Testis (tissue), 2 donors: ENCODE data around the gene ALPG.
"Not testable (repeated sequence)": the region's sequence is repeated elsewhere in the genome, so short reads cannot be mapped to it uniquely, and the experiment has no call there.

ENCODE experiments used
- CTCF ChIP-seq, 3 experiments: fragments of 450-650 bp in 2 of 3; fragments of 200-600 bp in 1 of 3; sonication (generic) in 1 of 3; IDR thresholded peaks; one replicate each; pipeline ENCODE4 v1.5.1; 2016 to 2019; ENCODE audit warnings: antibody characterized with exemption in 3 of 3, mild to moderate bottlenecking in 2 of 3, moderate library complexity in 1 of 3
- POLR2A ChIP-seq: fragments of 450-650 bp; IDR thresholded peaks from one replicate; pipeline ENCODE4 v1.6.1; 2017; ENCODE audit warnings: antibody characterized with exemption, mild to moderate bottlenecking, moderate library complexity

DNA sequence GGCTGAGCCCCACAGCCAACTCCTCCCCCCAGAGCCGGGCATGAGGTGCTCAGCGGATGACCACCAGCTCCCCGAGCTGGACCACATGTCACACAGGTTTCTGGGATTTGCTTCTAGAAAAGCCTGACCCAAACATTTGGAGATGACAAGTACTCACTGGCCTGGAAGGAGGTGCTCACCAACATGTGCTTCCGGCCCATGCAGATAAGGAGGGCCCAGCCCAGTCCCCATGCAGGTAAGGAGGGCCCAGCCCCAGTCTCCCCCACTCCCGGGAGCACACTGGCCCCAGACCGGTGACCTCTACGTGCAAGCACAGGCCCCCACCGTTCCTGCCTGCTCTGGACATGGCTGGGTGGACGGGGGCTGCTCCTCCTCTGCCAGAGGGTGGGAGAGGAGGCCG is 35.3 kb downstream of the ALPG start:
- not testable (repeated sequence) for TF ChIP-seq CTCF (IDR thresholded peaks at IDR 0.05); POLR2A
